Activated CD8-positive, alpha-beta memory T cell treated with anti-CD3 and anti-CD28 coated beads, Interleukin-2, amount 50 U/mL, for 1 hour (primary cell): ENCODE results near the gene YTHDF1.
"Not testable (repeated sequence)": the region's sequence is repeated elsewhere in the genome, so short reads cannot be mapped to it uniquely, and the experiment has no call there.

Experiments used
- DNase-seq: peaks from one replicate; pipeline ENCODE4 v3.0.0-alpha.2; 2020; ENCODE audit errors: extremely low read depth

Gene YTHDF1

DNA sequence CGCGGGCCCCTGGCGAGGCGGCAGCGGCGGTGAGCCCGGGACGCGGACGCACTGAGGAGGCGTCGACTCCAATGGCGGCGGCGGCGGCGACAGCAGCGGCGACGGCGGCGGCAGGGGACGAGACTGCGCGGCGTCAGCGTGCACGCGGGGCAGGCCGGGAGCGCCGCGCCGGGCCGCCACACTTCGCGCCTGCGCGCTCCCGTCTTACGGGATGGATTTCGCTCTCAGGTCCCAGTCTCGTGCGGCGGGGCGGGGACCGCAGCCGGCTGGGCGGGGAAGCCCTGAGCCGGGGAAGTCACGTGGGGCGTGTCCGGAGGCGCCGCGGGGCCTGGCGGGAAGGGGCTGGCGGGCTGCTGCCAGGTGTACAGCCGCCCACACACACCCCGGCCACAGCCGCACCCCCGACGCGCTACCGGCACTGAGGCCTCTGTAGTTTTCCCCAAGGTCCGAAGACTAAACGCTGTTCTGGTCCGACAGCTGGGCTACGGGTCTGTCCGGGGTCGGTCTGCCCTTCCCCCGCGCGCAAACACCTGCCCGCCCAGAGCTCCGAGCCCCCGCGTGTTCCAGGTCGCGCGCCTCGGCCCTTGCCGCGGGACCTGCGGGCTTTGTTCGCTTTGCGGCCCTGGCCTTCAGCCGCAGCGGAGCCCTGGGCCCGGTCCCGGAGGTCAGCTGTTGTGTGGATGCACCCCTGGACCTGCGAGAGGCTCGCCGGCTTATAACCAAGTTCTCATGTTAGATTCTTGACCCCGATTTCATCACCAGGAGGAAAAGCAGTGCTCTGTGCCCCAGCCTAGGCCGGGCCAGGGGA is at the start of gene YTHDF1:
TSS of gene YTHDF1 (minus strand) at position 91 of the 808 bp plus-strand sequence. CDS start 239 bp downstream, outside the sequence.
- DNase-seq, result peak; percentile 73

DNA sequence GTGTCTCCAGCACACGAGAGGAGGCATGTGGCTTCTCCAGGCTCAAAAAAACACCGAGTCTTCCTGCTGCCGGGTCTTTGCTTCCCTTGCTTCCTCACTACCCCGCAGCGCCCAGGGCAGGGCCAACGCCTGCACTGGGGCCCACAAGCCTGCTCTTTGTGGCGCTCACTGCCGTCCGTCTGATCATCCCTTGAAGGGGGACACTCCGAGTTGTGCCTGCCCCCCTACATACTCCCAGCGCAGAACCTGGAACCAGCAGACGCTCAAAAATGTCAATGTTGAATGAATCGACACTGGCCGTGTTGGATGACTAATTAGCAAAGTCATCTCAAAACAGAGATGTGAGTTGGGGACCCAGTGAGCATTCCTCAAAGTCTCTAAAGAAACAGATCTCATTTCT is 48.6 kb upstream of the YTHDF1 start:
- DNase-seq, result no peak

DNA sequence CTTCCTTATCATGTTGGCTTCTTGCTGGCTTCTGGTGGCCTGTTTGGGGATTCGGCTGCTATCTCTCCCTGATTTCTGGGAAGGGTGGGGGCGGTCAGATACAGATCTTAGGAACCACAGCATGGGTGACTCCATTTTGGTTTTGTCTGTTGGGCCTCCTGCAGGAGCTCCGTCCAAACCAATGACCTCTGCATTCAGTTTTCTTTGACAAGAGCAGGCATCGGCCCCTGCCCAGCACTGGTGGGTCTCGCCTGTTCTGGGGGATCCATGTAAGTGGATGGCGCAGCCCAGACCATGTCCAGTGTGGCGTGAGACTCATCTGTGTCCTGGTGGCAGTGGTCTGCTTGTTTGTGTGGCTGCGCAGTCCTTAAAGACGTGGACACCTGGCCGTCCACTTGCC is 48.1 kb upstream of the YTHDF1 start:
- no peak for DNase-seq

DNA sequence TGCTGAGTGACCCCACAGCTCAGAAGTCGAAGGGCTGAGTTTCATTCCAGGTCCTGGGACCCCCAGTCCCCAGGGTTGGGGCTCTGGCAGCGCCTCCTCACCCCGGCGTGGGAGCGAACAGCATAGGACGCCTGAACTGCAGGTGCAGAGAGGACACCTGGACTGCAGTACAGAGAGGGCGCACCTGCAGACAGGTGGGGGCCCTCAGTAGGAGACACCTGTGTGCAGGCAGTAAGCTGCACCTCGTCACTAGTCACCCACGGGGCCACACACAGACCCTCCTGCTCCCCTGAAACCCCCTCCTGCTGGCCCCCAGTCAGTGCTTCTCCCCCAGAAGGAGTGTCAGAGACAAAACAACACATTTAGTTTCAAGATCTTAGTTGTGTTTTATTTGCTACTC is 46.9 kb upstream of the YTHDF1 start:
- DNase-seq, result no peak

DNA sequence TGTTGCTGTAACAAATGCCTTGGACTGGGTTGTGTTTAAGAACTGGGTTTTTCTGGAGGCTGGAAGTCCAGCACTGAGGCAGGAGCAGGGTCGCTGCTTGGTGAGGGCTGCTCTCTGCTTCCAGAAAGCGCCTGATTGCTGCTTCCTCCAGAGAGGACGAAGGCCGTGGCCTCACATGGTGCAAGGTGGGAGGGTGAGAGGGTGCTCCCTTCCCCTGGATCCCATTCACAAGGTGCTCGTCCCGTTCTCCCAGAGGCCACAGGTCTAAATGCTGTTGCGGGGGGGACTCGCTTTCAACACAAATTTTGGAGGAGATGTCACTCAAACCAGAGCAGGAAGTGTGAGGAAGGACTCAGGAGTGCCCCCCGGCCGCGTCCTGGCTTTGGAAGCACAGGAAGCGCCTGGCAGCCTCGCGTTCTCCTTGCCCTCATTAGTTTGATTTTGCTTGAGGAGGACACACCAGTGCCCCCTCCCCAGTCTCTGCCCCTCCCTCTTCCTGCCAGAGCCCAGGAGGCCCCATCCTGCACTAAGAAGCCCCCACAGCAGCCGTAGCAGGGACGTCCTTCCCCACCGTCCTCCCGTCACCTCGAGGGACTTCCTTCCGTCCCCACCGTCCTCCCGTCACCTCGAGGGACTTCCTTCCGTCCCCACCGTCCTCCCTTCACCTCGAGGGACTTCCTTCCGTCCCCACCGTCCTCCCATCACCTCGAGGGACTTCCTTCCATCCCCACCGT is 46.0 kb upstream of the YTHDF1 start:
- no peak for DNase-seq

DNA sequence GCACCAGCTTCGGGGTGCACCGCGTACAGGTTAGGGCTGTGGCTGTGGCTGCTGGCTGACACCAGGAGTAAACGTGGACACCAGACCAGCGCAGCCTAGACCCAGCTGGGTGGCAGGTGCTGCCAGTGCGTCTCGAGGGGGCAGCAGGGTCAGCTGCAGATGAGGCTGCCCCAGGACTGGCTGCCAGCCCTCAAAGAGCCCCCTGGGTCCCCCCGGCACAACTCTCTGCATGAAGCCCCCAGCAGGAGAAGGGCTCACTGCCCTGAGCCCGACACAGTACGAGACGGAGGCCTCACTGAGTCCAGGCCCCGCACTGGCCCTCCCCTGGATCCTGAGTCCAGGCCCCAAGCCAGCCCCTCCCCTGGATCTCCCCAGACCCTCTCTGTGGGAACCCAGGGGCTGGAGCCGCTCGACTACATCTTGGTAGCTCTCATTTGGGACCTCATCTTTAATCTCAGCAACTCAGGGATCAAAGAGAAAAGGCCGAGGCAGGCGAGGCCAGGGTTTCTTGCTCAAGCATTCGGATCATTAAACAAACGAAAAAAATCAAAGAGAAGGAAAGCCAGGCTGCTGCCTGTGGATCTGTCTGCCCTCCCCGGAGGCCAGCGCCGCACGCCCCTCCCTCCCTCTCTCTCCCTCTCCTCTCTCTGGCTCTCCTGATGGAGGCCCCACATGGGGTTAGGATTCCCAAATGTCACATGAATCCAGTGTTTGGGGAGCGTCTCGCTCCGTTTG is 45.3 kb upstream of the YTHDF1 start:
- DNase-seq, result no peak

DNA sequence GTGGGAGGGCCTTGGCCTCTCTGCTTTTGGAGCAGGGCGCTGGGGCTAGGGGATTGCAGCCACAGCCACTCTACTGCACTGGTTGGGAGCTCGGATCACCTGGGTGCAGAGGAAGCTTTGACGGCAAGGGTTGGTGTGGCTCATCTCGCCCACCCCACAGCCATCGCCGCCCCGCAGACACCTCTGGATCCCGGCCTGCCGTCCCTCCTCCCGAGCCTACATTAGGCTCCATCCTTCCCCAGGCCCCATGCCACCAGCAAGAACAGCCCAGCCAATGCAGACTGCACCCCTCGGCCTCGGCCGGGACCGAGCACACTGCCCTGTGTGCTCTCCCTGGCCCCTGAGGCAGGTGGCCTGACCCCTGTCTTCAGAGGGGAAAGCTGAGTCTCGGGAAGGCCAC is 44.6 kb upstream of the YTHDF1 start:
- no peak for DNase-seq

DNA sequence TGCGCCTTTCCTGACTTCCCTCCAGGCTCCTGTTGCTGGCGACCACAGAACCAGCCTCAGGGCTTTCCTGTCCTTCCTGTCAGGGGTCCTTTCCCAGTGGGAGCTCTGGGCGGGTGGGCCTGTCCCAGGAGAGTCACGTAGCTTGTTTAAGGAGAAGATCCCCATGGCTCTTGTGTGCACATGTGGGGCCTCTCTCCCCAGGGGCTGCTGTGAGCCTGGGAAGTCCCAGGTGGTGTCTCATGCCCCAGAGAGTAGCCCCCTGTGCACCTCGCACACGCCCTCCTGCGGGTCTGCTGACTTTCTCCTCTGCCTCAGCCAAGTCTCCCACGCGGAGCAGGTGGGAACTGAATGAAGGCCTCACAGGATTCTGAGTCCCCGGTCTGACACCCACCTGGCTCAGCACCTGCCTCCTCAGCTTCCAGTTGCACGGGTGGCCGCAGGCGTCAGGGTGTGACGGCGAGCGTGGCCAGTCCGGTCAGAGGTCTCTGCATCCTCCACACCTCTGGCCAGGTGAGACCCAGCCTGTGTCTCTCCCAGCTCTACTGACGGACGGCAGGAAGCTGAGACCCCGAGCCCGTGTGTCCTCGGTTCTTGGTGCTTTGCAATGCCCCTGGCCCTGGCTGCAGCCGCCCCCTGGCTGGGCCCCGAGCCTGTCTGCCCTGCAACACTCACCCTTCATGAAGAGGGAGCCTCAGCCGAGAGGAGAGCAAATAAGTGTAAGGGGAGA is 44.0 kb upstream of the YTHDF1 start:
- DNase-seq, result no peak

DNA sequence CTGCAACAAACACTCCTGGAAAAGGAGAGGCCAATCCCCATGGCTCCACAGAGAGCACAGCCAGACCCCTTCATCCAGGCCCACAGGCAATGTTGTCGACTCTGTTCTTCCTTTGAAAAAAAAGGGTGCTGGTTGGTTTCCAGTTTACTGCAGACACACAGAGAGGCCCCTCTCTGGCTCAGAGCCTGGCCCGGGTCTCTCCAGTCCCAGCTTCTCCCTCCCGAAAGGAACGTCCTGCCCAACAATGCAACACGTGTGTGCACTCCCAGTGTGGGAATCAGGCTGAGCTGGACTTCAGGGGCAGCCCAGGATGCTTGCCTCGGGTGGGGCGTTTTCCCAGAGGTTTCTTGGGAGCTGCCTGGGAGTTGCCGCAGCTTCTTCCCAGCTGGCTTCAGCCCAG is 42.9 kb upstream of the YTHDF1 start:
- no peak for DNase-seq

DNA sequence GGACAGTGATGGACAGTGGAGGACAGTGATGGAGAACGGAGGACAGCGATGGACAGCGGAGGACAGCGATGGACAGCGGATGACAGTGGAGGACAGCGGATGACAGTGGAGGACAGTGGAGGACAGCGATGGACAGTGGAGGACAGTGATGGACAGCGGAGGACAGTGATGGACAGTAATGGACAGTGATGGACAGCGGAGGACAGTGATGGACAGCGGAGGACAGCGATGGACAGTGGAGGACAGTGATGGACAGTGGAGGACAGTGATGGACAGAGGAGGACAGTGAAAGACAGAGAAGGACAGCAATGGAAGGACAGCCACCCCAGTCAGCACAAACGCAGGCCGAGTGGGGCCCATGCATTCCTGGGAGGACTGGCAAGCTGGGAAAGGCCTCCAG is 41.7 kb upstream of the YTHDF1 start:
- DNase-seq, result no peak

DNA sequence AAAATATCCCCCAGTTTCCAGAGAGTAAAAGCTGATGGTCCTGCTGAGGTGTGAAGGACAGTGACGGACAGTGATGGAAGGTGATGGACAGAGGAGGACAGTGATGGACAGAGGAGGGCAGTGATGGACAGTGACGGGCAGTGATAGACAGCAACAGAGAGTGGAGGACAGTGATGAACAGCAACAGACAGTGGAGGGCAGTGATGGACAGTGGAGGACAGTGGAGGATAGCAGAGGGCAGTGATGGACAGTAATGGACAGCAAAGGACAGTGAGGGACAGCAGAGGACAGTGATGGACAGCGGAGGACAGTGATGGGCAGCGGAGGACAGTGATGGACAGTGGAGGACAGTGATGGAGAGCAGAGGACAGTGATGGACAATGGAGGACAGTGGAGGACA is 41.0 kb upstream of the YTHDF1 start:
- DNase-seq, result no peak

DNA sequence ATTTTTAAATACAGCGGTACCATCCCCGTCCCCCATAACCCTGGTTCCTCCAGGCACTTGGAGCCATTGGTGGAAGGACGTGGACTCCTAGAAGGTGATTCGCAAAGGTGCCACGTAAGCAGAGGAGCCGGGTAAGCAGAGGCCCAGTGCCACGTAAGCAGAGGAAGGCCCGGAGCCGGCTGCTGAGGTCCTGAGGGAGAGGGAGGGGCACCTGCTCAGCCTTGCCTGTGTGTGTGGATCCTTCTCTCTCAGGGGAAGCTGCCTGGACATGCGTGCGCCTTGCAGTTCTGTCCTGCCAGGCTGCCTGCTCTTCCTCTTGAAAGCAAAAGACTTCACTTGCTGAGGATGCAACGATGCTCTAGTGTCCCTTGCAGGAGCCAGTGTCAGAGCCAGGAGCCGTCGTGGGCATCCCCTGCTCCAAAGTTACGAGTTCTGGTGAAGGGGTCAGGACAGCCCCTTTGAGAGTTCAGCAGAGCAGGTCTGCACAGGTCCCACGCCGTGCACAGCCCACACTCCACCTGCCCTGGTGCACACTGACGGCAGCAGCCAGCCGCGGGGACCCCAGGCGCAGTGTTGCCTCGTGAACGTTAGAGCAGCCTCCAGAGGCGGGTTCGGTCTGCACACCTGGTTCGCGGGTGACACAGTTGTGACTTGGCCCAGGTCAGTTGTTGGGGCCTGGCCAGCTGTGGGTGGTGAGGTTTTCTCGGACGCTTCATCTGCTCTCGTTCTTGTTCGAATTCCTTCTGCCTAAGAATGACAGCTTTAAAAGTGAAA is 40.2 kb upstream of the YTHDF1 start:
- no peak for DNase-seq

DNA sequence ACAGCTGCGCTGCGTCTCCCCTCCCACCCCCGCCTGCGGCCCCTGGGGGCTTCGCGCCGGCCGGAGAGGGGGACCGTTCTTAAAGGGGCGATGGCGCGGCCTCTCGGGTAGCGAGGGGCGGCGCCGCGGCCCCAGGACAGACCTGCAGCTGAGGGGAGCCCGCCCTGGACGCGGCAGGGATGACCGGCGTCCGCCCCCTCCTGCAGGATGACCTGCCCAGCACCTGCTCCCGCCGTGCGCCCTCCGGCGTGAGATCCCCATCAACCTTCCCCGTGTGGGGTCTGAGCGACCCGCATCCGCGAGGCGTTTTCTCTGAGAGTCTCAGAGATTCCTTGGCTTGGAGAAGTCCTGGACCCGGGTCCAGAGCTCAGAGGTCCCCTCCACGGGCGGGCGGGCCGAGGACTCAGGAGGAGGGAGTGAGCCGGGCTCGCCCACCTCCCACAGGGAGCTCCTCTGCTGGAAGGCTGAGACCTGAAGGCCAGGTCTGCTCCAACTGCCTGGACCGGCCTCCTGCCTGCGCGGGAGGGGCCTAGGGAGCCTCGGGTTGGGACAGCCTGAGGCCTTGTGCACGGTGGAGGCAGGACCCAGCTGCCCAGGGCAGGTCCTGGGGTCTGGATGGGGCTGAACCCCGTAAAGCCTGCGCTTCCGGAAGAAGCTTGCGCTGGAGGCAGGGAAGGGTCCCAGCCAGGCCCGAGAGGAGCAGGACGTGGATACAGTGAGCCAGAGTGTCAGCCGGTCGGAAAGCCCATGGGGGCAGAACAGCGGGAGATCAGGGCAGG is 38.9 kb upstream of the YTHDF1 start:
- no peak for DNase-seq

DNA sequence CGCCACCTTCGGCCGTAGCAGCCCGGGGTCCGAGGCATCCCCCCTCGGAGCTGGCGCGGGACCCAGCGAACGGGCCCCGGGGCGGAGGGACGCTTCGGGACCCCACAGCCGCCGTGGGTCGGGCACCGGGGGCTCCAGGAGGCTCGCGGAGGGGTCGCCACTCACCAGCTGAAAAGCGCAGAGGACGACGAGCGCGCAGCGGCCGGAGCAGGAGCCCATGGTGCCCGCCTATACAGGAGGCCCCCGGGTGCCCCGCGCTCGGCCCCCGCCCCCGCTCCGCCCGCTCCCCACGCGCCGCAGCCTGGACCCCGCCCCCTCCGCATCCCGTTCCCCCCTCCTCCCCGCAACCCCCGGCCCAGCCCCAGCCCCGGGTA is 38.3 kb upstream of the YTHDF1 start, which contains the start of gene NKAIN4:
TSS of gene NKAIN4 (minus strand) at position 232 of the 374 bp plus-strand sequence. CDS start at position 219, 13 bp downstream.
- no peak for DNase-seq

DNA sequence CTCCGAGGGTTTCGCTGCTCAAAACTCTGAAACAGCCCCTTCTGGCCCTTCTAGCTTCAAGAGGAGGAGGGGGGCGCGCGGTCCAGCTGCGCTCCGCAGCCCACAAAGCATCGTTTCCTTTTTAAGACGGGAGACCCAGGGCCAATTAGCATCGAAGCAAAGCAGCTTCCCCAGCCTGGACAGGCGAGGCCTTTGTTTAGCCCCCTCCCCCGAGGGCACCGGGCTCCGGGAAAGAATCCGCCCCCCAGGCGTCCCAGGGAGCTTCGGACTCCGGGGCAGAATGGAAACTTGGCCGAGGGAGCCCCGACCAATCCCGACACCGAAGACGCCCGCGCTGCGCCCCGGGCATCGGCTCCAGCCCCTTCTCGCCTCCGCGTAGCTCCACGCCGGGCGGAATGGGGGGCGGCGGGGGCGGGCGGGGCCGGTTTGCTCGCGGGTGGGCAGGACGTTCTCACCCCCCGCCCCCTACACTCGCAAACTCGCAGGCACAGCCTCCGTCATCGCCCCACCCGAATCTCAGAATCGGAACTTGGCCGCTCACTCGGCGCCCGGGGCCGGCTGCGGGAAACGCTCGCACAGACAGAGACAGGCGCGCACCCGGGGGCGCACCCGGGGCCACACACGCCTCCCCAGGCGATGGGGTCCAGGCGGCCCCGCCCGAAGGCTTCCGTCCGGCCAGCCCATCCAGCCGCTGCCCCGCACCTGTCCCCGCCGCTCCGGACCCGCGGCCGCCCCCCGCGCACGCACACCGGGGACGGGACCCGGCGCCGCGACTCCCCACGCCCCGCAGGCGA is 37.7 kb upstream of the YTHDF1 start:
- no peak for DNase-seq

DNA sequence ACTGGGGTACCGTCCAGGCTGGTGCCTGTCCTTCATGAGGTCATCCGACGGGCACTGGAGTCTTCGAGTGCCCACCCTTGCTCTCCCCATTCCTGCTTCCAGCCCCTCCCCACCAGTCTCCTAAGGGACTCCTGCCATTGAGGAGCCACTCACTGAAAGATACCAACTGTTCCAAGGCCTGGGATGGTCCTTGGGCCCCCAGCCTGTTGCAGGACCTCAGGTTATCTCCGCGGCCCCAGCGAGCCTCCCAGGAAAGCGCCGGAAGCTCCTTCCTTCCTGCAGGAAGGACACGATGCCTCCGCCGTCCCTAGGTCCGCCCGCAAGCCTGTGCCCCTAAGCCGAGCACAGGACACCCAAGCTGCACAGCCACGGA is 37.1 kb upstream of the YTHDF1 start:
- no peak for DNase-seq

DNA sequence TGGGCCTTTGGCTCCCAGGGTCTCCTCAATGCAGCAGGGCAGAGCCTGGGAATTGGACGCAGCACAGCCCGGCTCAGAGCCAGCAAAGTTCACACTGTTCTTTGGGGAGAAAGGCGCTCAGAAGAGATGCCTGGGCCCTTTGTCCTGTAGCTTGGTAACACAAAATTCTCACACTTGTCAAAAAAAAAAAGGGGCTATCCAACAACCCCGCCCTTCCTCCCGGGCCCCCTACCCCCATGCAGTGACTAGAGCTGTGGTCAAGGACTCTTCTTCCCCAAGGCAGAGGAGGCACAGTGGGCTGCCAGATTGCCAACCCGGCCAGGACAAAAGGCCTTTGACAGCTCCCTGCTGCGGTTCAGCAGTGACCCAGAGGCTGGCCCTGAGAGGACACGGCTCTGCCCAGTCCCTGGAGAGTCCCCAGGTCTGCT is 36.4 kb upstream of the YTHDF1 start:
- no peak for DNase-seq

DNA sequence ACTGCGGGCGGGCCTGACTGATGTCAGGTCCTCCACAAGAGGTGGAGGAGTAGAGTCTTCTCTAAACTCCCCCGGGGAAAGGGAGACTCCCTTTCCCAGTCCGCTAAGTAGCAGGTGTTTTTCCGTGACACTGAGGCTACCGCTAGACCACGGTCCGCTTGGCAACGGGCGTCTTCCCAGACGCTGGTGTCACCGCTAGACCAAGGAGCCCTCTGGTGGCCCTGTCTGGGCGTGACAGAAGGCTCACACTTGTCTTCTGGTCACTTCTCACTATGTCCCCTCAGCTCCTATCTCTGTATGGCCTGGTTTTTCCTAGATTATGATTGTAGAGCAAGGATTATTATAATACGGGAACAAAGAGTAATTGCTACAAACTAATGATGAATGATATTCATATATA is 35.4 kb upstream of the YTHDF1 start:
- not testable (repeated sequence) for DNase-seq

DNA sequence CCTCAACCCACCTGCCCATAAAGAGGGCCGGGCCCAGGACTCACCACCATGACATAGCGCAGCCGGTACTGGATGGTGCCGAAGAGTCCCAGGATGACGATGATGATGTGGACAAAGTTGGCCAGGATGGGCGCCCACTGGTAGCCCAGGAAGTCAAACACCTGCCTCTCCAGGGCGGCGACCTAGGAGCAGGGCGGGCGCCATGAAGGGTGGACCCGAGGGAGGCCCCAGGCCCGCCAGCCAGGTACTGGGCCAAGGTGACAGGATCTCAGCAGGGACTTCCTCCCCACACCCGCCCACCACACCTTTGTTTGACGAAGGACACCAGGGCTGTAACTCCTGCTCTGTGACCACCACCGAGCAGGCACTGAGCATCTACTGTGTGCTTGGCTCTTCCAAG is 34.0 kb upstream of the YTHDF1 start:
- no peak for DNase-seq
